K562 (cell line): ENCODE results near the gene ZBTB26. TPM values are rescaled to one million over a fixed set of nuclear protein-coding genes. Genes with fewer than 3 reads are reported as not detected.

ENCODE experiments used
- CREM ChIP-seq: IDR thresholded peaks from 2 replicates; pipeline ENCODE4 v1.6.1; 2014; ENCODE audit warnings: antibody characterized with exemption, low read depth
- GTF2A2 ChIP-seq: IDR thresholded peaks from 2 replicates; pipeline ENCODE4 v1.6.1; 2016; ENCODE audit warnings: mild to moderate bottlenecking, missing genetic modification characterization, missing compliant biosample characterization
- GTF2F1 ChIP-seq: IDR thresholded peaks from 2 replicates; pipeline ENCODE4 v1.6.1; 2011; ENCODE audit warnings: low read depth, low read length, improper control_type of control experiment
- HDAC3 ChIP-seq: fragments of 450-650 bp; IDR thresholded peaks from 2 replicates; pipeline ENCODE4 v1.6.1; 2018; ENCODE audit warnings: borderline replicate concordance, mild to moderate bottlenecking, moderate library complexity; ENCODE audit not compliant: partially characterized antibody
- NFYB ChIP-seq: IDR thresholded peaks from 2 replicates; pipeline ENCODE4 v1.6.1; 2011; ENCODE audit warnings: mild to moderate bottlenecking, moderate library complexity; ENCODE audit not compliant: insufficient read length; ENCODE audit errors: extremely low read depth
- NR2C1 ChIP-seq, 2 experiments: fragments of 450-650 bp; IDR thresholded peaks; 2 replicates each; pipeline ENCODE4 v1.6.1; 2017; ENCODE audit warnings: mild to moderate bottlenecking in 2 of 2, antibody characterized with exemption in 1 of 2, inconsistent platforms in 1 of 2, missing compliant biosample characterization in 1 of 2, missing genetic modification characterization in 1 of 2
- SMAD2 ChIP-seq: fragments of 150-350 bp; IDR thresholded peaks from 2 replicates; pipeline ENCODE4 v1.6.1; 2014; ENCODE audit warnings: low read depth, mild to moderate bottlenecking, low read length
- SP1 ChIP-seq: sonication (generic); formaldehyde crosslinking; IDR thresholded peaks from 2 replicates; pipeline ENCODE4 v1.8.1; 2022; ENCODE audit warnings: mild to moderate bottlenecking, missing genetic modification reagents
- ZNF133 ChIP-seq: fragments of 250-450 bp; sonication (Bioruptor Pico); IDR thresholded peaks from 2 replicates; pipeline ENCODE4 v1.4.0; 2020; ENCODE audit warnings: mild to moderate bottlenecking
- ZSCAN29 ChIP-seq: fragments of 450-650 bp; IDR thresholded peaks from 2 replicates; pipeline ENCODE4 v1.6.1; 2017
- polyA plus RNA-seq, 8 experiments: library from polyadenylated mRNA; depleted of rRNA in 4 of 8; stranded (reverse) in 5 of 8; unstranded in 3 of 8; fragments of >200 nt; fragmentation: Nextera tagmentation in 2 of 8; fragmentation: Illumina TruSeq in 1 of 8; extraction: Ambion mirVana in 2 of 8; extraction: Trizol in 1 of 8; gene quantifications; 2 replicates each; pipeline versions ENCODE4 v1.2.1 to v1.2.3, GENCODE V29; 2011 to 2014; ENCODE audit warnings: inconsistent platforms in 1 of 8, missing spikeins in 1 of 8
- total RNA-seq, 7 experiments: library from RNA; depleted of rRNA in 6 of 7; stranded (reverse); fragments of >200 nt in 6 of 7; fragmentation: Illumina TruSeq in 2 of 7; extraction: Trizol in 2 of 7; gene quantifications; 2 replicates each; pipeline versions ENCODE4 v1.2.1 to v1.2.3, GENCODE V29; 2011 to 2021; ENCODE audit warnings: low replicate concordance in 1 of 7
- TF ChIP-seq, protein P1 (sequence below), 2 experiments: fragments of 450-650 bp; IDR thresholded peaks; 2 replicates each; pipeline ENCODE4 v1.6.1; 2016; ENCODE audit warnings: mild to moderate bottlenecking in 2 of 2, borderline replicate concordance in 1 of 2, low read depth in 1 of 2, moderate library complexity in 1 of 2
- TF ChIP-seq, protein P2 (sequence below): fragments of 250-450 bp; sonication (Bioruptor Pico); IDR thresholded peaks from 2 replicates; pipeline ENCODE4 v1.6.1; 2021; ENCODE audit warnings: mild to moderate bottlenecking
- TF ChIP-seq, protein P3 (sequence below): sonication (generic); formaldehyde crosslinking; IDR thresholded peaks from 2 replicates; pipeline ENCODE4 v1.8.0; 2023; ENCODE audit warnings: mild to moderate bottlenecking, missing genetic modification reagents
- TF ChIP-seq, protein P4 (sequence below): fragments of 250-450 bp; sonication (Bioruptor Pico); IDR thresholded peaks from 2 replicates; pipeline ENCODE4 v1.8.0; 2022; ENCODE audit warnings: moderate library complexity, mild to moderate bottlenecking, inconsistent platforms
- TF ChIP-seq, protein P5 (sequence below): fragments of 450-650 bp; conservative IDR thresholded peaks from 2 replicates; pipeline ENCODE4 v1.6.1; 2016; ENCODE audit warnings: missing genetic modification characterization, low read depth, mild to moderate bottlenecking, missing compliant biosample characterization, moderate library complexity

The ZBTB26 gene
- total and polyA plus RNA-seq, 9 of the 15 experiments (the other 6 are each of a cell fraction or from before 2014, with no cell fraction given), result 2.4 to 20.7 (median 5.0) TPM

DNA sequence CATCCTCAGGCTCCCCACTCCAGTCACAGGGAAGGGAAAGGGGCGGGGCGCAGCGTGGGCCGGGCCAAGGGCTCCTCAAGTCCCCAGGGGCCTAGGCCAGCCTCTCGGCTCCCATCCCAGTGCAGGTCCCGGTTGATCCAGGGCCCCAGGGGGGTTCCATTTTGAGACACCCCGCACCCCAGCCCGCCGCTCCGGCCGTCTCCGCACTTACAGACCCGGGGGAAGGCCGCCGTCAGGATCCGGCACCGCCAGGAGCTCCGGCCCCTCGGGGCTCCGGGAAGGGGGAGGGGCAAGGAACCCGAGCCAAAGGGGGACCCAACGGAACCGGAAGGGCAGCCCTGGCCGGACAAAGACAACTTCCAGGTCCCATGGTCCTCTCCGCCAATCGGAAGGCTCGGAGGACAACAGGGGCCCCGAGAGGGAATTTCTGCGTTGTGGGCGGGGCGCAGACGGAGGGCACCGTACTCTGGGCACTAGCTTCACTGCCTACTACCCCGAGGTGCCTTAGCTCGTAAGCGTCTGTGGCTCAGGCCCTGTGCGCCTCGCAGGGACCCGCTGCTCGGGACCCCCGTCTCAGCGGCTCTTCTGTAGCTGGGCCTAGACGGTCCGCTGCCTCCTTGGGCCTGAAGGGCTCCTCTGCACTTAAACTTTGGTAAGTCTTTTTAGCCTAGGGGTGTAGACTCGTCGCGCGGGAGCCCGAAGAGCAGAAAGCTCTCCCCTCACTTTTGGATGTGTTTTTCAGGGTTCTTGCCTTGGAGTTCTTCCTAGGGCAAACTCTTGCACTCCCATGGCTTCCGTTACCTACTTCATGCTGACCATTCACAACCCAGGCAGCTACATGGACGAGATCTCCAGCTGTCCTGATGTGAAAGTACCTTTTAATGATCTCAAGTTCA is at the start of gene ZBTB26 (continued):
- TF ChIP-seq, protein P1, sequence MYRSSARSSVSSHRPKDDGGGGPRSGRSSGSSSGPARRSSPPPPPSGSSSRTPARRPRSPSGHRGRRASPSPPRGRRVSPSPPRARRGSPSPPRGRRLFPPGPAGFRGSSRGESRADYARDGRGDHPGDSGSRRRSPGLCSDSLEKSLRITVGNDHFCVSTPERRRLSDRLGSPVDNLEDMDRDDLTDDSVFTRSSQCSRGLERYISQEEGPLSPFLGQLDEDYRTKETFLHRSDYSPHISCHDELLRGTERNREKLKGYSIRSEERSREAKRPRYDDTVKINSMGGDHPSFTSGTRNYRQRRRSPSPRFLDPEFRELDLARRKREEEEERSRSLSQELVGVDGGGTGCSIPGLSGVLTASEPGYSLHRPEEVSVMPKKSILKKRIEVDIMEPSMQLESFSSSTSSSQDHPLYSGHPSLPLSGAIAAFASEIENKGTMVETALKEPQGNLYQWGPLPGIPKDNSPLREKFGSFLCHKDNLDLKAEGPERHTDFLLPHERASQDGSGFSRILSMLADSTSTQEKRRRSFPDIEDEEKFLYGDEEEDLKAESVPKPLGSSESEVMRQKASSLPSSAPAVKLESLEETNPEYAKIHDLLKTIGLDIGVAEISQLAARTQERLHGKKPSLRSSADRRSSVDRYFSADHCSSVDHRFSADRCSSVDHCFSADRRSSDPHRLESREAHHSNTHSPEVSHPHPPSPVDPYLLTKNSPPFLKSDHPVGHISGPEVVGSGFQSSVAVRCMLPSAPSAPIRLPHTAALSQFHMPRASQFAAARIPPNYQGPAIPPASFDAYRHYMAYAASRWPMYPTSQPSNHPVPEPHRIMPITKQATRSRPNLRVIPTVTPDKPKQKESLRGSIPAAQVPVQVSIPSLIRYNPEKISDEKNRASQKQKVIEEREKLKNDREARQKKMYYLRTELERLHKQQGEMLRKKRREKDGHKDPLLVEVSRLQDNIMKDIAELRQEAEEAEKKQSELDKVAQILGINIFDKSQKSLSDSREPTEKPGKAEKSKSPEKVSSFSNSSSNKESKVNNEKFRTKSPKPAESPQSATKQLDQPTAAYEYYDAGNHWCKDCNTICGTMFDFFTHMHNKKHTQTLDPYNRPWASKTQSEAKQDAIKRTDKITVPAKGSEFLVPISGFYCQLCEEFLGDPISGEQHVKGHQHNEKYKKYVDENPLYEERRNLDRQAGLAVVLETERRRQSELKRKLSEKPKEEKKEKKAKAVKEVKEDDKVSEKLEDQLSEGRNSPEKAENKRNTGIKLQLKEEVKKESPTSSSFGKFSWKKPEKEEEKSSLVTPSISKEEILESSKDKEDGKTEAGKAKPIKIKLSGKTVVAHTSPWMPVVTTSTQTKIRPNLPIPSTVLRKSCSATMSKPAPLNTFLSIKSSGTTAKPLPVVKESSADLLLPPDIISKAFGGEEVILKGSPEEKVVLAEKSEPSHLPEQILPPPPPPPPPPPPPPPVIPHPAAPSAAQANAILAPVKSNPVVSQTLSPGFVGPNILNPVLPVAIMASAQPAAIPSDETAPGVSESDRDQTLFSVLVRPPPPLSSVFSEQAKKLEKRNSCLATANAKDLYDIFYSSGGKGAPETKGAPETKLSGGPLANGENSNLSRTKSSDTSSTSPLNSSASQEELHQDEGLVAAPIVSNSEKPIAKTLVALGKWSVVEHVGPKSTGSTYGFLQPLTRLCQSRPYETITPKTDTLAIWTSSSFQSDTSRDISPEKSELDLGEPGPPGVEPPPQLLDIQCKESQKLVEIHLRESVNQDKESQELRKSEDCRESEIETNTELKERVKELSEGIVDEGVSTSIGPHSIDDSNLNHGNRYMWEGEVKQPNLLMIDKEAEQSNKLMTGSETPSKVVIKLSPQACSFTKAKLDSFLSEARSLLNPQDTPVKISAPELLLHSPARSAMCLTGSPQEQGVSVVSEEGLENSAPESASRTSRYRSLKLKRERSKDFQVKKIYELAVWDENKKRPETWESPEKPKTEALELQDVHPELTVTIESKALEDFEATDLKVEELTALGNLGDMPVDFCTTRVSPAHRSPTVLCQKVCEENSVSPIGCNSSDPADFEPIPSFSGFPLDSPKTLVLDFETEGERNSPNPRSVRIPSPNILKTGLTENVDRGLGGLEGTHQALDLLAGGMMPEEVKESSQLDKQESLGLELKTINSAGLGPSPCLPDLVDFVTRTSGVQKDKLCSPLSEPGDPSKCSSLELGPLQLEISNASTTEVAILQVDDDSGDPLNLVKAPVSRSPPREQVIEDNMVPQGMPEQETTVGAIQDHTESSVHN (IDR thresholded peaks at IDR 0.05; ENCODE audit: borderline replicate concordance in 1 of 2, low read depth in 1 of 2), result no peak
- TF ChIP-seq SP1 (CRISPR knock-in tag) (peak; percentile 88), GTF2F1 (no peak), GTF2A2 (tag) (no peak), ZSCAN29 (no peak), CREM (peak; percentile 54; the same call in 1 of the 2 replicates), NFYB (peak; percentile 80), NR2C1 (IDR thresholded peaks at IDR 0.05) (peak; percentile 96), NR2C1 (tag; IDR thresholded peaks at IDR 0.05) (peak; percentile 98), ZNF133 (CRISPR knock-in tag) (no peak), SMAD2 (no peak), HDAC3 (no peak)
- TF ChIP-seq, protein P2, sequence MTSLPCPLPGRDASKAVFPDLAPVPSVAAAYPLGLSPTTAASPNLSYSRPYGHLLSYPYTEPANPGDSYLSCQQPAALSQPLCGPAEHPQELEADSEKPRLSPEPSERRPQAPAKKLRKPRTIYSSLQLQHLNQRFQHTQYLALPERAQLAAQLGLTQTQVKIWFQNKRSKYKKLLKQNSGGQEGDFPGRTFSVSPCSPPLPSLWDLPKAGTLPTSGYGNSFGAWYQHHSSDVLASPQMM (CRISPR knock-in tag), result no peak
- TF ChIP-seq, protein P3, sequence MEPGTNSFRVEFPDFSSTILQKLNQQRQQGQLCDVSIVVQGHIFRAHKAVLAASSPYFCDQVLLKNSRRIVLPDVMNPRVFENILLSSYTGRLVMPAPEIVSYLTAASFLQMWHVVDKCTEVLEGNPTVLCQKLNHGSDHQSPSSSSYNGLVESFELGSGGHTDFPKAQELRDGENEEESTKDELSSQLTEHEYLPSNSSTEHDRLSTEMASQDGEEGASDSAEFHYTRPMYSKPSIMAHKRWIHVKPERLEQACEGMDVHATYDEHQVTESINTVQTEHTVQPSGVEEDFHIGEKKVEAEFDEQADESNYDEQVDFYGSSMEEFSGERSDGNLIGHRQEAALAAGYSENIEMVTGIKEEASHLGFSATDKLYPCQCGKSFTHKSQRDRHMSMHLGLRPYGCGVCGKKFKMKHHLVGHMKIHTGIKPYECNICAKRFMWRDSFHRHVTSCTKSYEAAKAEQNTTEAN (CRISPR knock-in tag), result 0 out of 2 replicates have a peak, but pooled peaks have one; percentile 80
- TF ChIP-seq, protein P4, sequence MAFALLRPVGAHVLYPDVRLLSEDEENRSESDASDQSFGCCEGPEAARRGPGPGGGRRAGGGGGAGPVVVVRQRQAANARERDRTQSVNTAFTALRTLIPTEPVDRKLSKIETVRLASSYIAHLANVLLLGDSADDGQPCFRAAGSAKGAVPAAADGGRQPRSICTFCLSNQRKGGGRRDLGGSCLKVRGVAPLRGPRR (CRISPR knock-in tag), result no peak
- TF ChIP-seq, protein P5, sequence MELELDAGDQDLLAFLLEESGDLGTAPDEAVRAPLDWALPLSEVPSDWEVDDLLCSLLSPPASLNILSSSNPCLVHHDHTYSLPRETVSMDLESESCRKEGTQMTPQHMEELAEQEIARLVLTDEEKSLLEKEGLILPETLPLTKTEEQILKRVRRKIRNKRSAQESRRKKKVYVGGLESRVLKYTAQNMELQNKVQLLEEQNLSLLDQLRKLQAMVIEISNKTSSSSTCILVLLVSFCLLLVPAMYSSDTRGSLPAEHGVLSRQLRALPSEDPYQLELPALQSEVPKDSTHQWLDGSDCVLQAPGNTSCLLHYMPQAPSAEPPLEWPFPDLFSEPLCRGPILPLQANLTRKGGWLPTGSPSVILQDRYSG, result no peak
